ENCODE measurements around the gene SIRPA.
"Not testable (repeated sequence)": the region's sequence is repeated elsewhere in the genome, so short reads cannot be mapped to it uniquely, and the experiment has no call there.

SIRPA gene

GRCh38 chr20:1906361-1907051, 11.3 kb downstream of the SIRPA start:
- DNase-seq (ENCODE audit: low read depth in 2 of 2): no peak

- DNase-seq (ENCODE audit: low read depth in 2 of 2): no peak
Observed at GRCh38 chr20:1907586-1907985, 12.4 kb downstream of the SIRPA start.

- DNase-seq (ENCODE audit: low read depth in 2 of 2): no peak
Observed at GRCh38 chr20:1908191-1908590, 13.0 kb downstream of the SIRPA start.

GRCh38 chr20:1909097-1909496, 13.9 kb downstream of the SIRPA start:
- DNase-seq (ENCODE audit: low read depth in 2 of 2): no peak

- no peak for DNase-seq (ENCODE audit: low read depth in 2 of 2)
Observed at GRCh38 chr20:1911536-1911935, 16.3 kb downstream of the SIRPA start.

- DNase-seq (ENCODE audit: low read depth in 2 of 2): no peak
Observed at GRCh38 chr20:1912053-1912452, 16.8 kb downstream of the SIRPA start.

- no peak for DNase-seq (ENCODE audit: low read depth in 2 of 2)
Observed at GRCh38 chr20:1912646-1913045, 17.4 kb downstream of the SIRPA start.

GRCh38 chr20:1915233-1915632, 20.0 kb downstream of the SIRPA start:
- DNase-seq (ENCODE audit: low read depth in 2 of 2): not testable (repeated sequence)

GRCh38 chr20:1915725-1916124, 20.5 kb downstream of the SIRPA start:
- no peak for DNase-seq (ENCODE audit: low read depth in 2 of 2)

- no peak for DNase-seq (ENCODE audit: low read depth in 2 of 2)
Observed at GRCh38 chr20:1917786-1918185, 22.6 kb downstream of the SIRPA start.

GRCh38 chr20:1918491-1919165, 23.4 kb downstream of the SIRPA start:
- DNase-seq (ENCODE audit: low read depth in 2 of 2): no peak

GRCh38 chr20:1920252-1920651, 25.0 kb downstream of the SIRPA start:
- DNase-seq (ENCODE audit: low read depth in 2 of 2): no peak

GRCh38 chr20:1920826-1921225, 25.6 kb downstream of the SIRPA start:
- DNase-seq (ENCODE audit: low read depth in 2 of 2): no peak

- not testable (repeated sequence) for DNase-seq (ENCODE audit: low read depth in 2 of 2)
Observed at GRCh38 chr20:1921985-1922384, 26.8 kb downstream of the SIRPA start.

- no peak for DNase-seq (ENCODE audit: low read depth in 2 of 2)
Observed at GRCh38 chr20:1922786-1923185, 27.6 kb downstream of the SIRPA start.

- DNase-seq (ENCODE audit: low read depth in 2 of 2): no peak
Observed at GRCh38 chr20:1924910-1925861, 30.0 kb downstream of the SIRPA start.

- no peak for DNase-seq (ENCODE audit: low read depth in 2 of 2)
Observed at GRCh38 chr20:1926237-1926636, 31.0 kb downstream of the SIRPA start.

- DNase-seq (ENCODE audit: low read depth in 2 of 2): no peak
Observed at GRCh38 chr20:1927217-1927616, 32.0 kb downstream of the SIRPA start.

- DNase-seq (ENCODE audit: low read depth in 2 of 2): no peak
Observed at GRCh38 chr20:1928154-1928553, 32.9 kb downstream of the SIRPA start.

GRCh38 chr20:1928782-1929181, 33.6 kb downstream of the SIRPA start:
- no peak for DNase-seq (ENCODE audit: low read depth in 2 of 2)

- no peak for DNase-seq (ENCODE audit: low read depth in 2 of 2)
Observed at GRCh38 chr20:1929460-1929859, 34.3 kb downstream of the SIRPA start.

- no peak for DNase-seq (ENCODE audit: low read depth in 2 of 2)
Observed at GRCh38 chr20:1930165-1930564, 35.0 kb downstream of the SIRPA start.
